Measurements from ENCODE around the gene TMEM132A. TPM values are rescaled to one million over a fixed set of nuclear protein-coding genes. Genes with fewer than 3 reads are reported as not detected.

Gene TMEM132A
- total and polyA plus RNA-seq, 2 of the 13 experiments (the other 11 are each of a cell fraction or from before 2014, with no cell fraction given) = 11.1 to 32.9 TPM

- TF ChIP-seq ZNF761 (CRISPR knock-in tag; conservative IDR thresholded peaks at IDR 0.05) = peak; percentile 83; the same call in 1 of the 2 replicates
- TF ChIP-seq RCOR2 (CRISPR knock-in tag; IDR thresholded peaks at IDR 0.05) = no peak
- peak; percentile 82 for TF ChIP-seq ZNF605 (CRISPR knock-in tag; IDR thresholded peaks at IDR 0.05)
- TF ChIP-seq ZNF18 (CRISPR knock-in tag; IDR thresholded peaks at IDR 0.05; ENCODE audit: insufficient replicate concordance) = no peak
- TF ChIP-seq ZNF446 (CRISPR knock-in tag; IDR thresholded peaks at IDR 0.05) = peak; percentile 13; the same call in 1 of the 2 replicates
- TF ChIP-seq CAMTA2 (CRISPR knock-in tag; IDR thresholded peaks at IDR 0.05; ENCODE audit: borderline replicate concordance) = no peak
- peak; percentile 89 for TF ChIP-seq IRF2 (CRISPR knock-in tag; IDR thresholded peaks at IDR 0.05)
- peak; percentile 76; the same call in 1 of the 2 replicates for TF ChIP-seq MTA1 (CRISPR knock-in tag; IDR thresholded peaks at IDR 0.05; ENCODE audit: borderline replicate concordance)
- TF ChIP-seq ELF3 (CRISPR knock-in tag; IDR thresholded peaks at IDR 0.05) = peak; percentile 71
- no peak for TF ChIP-seq REST (IDR thresholded peaks at IDR 0.05; ENCODE audit: borderline replicate concordance in 1 of 2, low read depth in 1 of 2, low read length in 2 of 2)
- no peak for TF ChIP-seq ZBED4 (CRISPR knock-in tag; IDR thresholded peaks at IDR 0.05; ENCODE audit: borderline replicate concordance)
- peak; percentile 62; the same call in 1 of the 2 replicates for TF ChIP-seq ELF4 (CRISPR knock-in tag; IDR thresholded peaks at IDR 0.05; ENCODE audit: borderline replicate concordance)
- TF ChIP-seq ZNF678 (CRISPR knock-in tag; IDR thresholded peaks at IDR 0.05) = peak; percentile 84; the same call in 1 of the 2 replicates
- no peak for TF ChIP-seq STAG1 (CRISPR knock-in tag; IDR thresholded peaks at IDR 0.05)
- no peak for TF ChIP-seq GRHL1 (CRISPR knock-in tag; conservative IDR thresholded peaks at IDR 0.05)
- TF ChIP-seq BRCA1 (CRISPR knock-in tag; IDR thresholded peaks at IDR 0.05) = no peak
- no peak for TF ChIP-seq KLF11 (CRISPR knock-in tag; IDR thresholded peaks at IDR 0.05)
- TF ChIP-seq HCFC1 (IDR thresholded peaks at IDR 0.05; ENCODE audit: low read depth, low read length) = peak; percentile 86
These were observed 17.9 kb upstream of the TMEM132A start, which contains the start of gene PRPF19 (continued) for GRCh38 chr11:60906132-60906972.
